ENCODE results near the gene EIF4EBP3.
"Not testable (repeated sequence)": the region's sequence is repeated elsewhere in the genome, so short reads cannot be mapped to it uniquely, and the experiment has no call there.

EIF4EBP3 gene

GRCh38 chr5:140588311-140589070 lies 41.0 kb downstream of the EIF4EBP3 start:
- no peak for DNase-seq

GRCh38 chr5:140590861-140591260 lies 43.4 kb downstream of the EIF4EBP3 start:
- no peak for DNase-seq

- DNase-seq, result no peak
These were observed 44.4 kb downstream of the EIF4EBP3 start for GRCh38 chr5:140591747-140592372.

GRCh38 chr5:140593070-140593469 lies 45.6 kb downstream of the EIF4EBP3 start:
- DNase-seq, result not testable (repeated sequence)

- DNase-seq, result no peak
These were observed 46.7 kb downstream of the EIF4EBP3 start for GRCh38 chr5:140594169-140594568.

- DNase-seq, result peak; percentile 36
These were observed 48.3 kb downstream of the EIF4EBP3 start for GRCh38 chr5:140595538-140596300.

GRCh38 chr5:140596321-140596741 lies 48.9 kb downstream of the EIF4EBP3 start:
- no peak for DNase-seq

- DNase-seq, result no peak
These were observed 51.4 kb downstream of the EIF4EBP3 start for GRCh38 chr5:140598836-140599235.

Measured in NCI-H2029 (cell line).